Left lung (tissue), 10 donors: ENCODE results near the gene ZNF397. TPM values are rescaled to one million over a fixed set of nuclear protein-coding genes. Genes with fewer than 3 reads are reported as not detected.
A peak's percentile ranks its signal among the peaks of the same experiment; 100 is the strongest.

Experiments used
- ATAC-seq: fragments of 200-7000 bp; cut with Tn5 transposase; one replicate; pipeline ENCODE4 v1.9.1; 2020; ENCODE audit warnings: moderate library complexity
- DNase-seq, 4 donors: peaks; one replicate each; pipeline ENCODE4 v3.0.0-alpha.2; 2013 to 2020
- H3K27ac ChIP-seq, 2 donors: fragments of 200-600 bp; sonication (generic) in 1 of 2; one replicate each; pipeline versions ENCODE4 v1.5.0 to v1.8.0; 2020 to 2021
- H3K27me3 ChIP-seq, 2 donors: fragments of 200-600 bp; sonication (generic) in 1 of 2; one replicate each; pipeline versions ENCODE4 v1.5.0 to v1.8.0; 2020 to 2021
- H3K36me3 ChIP-seq, 2 donors: fragments of 200-600 bp; sonication (generic) in 1 of 2; one replicate each; pipeline versions ENCODE4 v1.5.0 to v1.8.0; 2020 to 2021
- H3K4me1 ChIP-seq, 2 donors: fragments of 200-600 bp; one replicate each; pipeline ENCODE4 v1.8.0; 2021
- H3K4me3 ChIP-seq, 2 donors: fragments of 200-600 bp; sonication (generic) in 1 of 2; one replicate each; pipeline versions ENCODE4 v1.5.0 to v1.8.0; 2020 to 2021; ENCODE audit warnings: mild to moderate bottlenecking in 1 of 2
- H3K9me3 ChIP-seq, 2 donors: fragments of 200-600 bp; sonication (generic) in 1 of 2; one replicate each; pipeline versions ENCODE4 v1.5.0 to v1.8.0; 2020 to 2021
- CTCF ChIP-seq, 2 donors: fragments of 200-600 bp; sonication (generic) in 1 of 2; IDR thresholded peaks; one replicate each; pipeline versions ENCODE4 v1.5.0 to v1.8.0; 2021; ENCODE audit warnings: antibody characterized with exemption in 2 of 2
- intact Hi-C, 2 donors: fragments of 100-400 bp; cut with DNase I; formaldehyde crosslinking; loops; one replicate each; pipeline versions ENCODE4 v1.11.2 to v1.14.2; 2022
- polyA plus RNA-seq, 6 donors: library from polyadenylated mRNA; unstranded; fragments of 120-200 nt; gene quantifications; one replicate each; pipeline ENCODE4 v1.2.1, GENCODE V29; 2013; ENCODE audit not compliant: insufficient read length in 6 of 6
- total RNA-seq, 2 donors: library from RNA; stranded (reverse); fragmentation: NEBNext Ultra II Directional; extraction: Animal tissue kit (Norgen Biotek cat#: 25700); gene quantifications; one replicate each; pipeline ENCODE4 v1.2.1, GENCODE V29; 2021
- donor health status: DM: no; HTN: yes; CAD: no.
- donor health status: DM: no; HTN: no; CAD: no.

Gene ZNF397
- total and polyA plus RNA-seq, 8 donors = 22.9 to 93.9 (median 79.3) TPM

- Histone ChIP-seq H3K36me3 (peaks cover 0 to 11% of the 10 kb centered on the region in 2 donors), H3K4me3 (peak overlapping the region; percentile 58 to 71), H3K4me1 (peaks cover 0 to 4% of the 10 kb centered on the region in 2 donors), H3K27me3 (no peaks in the 10 kb centered on the region), H3K27ac (peak overlapping the region; percentile 70 to 80), H3K9me3 (peaks cover 0 to 16% of the 10 kb centered on the region in 2 donors)
- peak; percentile 97 for ATAC-seq
- peak; percentile 73 to 91 (median 88) for DNase-seq
- no peak for TF ChIP-seq CTCF (IDR thresholded peaks at IDR 0.05)
- intact Hi-C loops = no loop called here
Measured at GRCh38 chr18:35267161-35267651, 26.4 kb downstream of the ZNF397 start.

GRCh38 chr18:35267809-35268208 is 27.0 kb downstream of the ZNF397 start:
- H3K9me3 ChIP-seq = peaks cover 0 to 17% of the 10 kb centered on the region in 2 donors
- H3K4me3 ChIP-seq = peak overlapping the region; percentile 58 to 71
- peak; percentile 5 for ATAC-seq
- H3K36me3 ChIP-seq = peaks cover 0 to 5% of the 10 kb centered on the region in 2 donors
- peak overlapping the region in 1 of 2 donors; percentile 80 for H3K27ac ChIP-seq
- intact Hi-C loops = no loop called here
- peak in 2 of 4 donors; percentile 19 to 80 for DNase-seq
- TF ChIP-seq CTCF (IDR thresholded peaks at IDR 0.05) = no peak
- H3K4me1 ChIP-seq = peaks cover 0 to 4% of the 10 kb centered on the region in 2 donors
- H3K27me3 ChIP-seq = no peaks in the 10 kb centered on the region

- Histone ChIP-seq H3K36me3 (no peaks in the 10 kb centered on the region), H3K9me3 (peaks cover 0 to 21% of the 10 kb centered on the region in 2 donors), H3K4me3 (no peak overlapping the region), H3K4me1 (peaks cover 0 to 4% of the 10 kb centered on the region in 2 donors), H3K27ac (no peak overlapping the region), H3K27me3 (no peaks in the 10 kb centered on the region)
- DNase-seq (no peak), ATAC-seq (no peak)
- intact Hi-C loops = no loop called here
- TF ChIP-seq CTCF (IDR thresholded peaks at IDR 0.05) = no peak
Measured at GRCh38 chr18:35268821-35269220, 28.0 kb downstream of the ZNF397 start.

- DNase-seq = peak in 1 of 4 donors; percentile 69
- Histone ChIP-seq H3K4me1 (peaks cover 0 to 4% of the 10 kb centered on the region in 2 donors), H3K27ac (no peak overlapping the region), H3K27me3 (no peaks in the 10 kb centered on the region), H3K4me3 (no peak overlapping the region), H3K36me3 (no peaks in the 10 kb centered on the region), H3K9me3 (peaks cover 0 to 21% of the 10 kb centered on the region in 2 donors)
- ATAC-seq = no peak
- TF ChIP-seq CTCF (IDR thresholded peaks at IDR 0.05) = no peak
- intact Hi-C loops = no loop called here
Measured at GRCh38 chr18:35271656-35272055, 30.8 kb downstream of the ZNF397 start.

- no peaks in the 10 kb centered on the region for H3K27me3 ChIP-seq
- no peak for TF ChIP-seq CTCF (IDR thresholded peaks at IDR 0.05)
- no peak overlapping the region for H3K4me3 ChIP-seq
- H3K27ac ChIP-seq = no peak overlapping the region
- no peak for DNase-seq
- no peak for ATAC-seq
- intact Hi-C loops = no loop called here
- peaks cover 0 to 15% of the 10 kb centered on the region in 2 donors for H3K9me3 ChIP-seq
- H3K36me3 ChIP-seq = no peaks in the 10 kb centered on the region
- H3K4me1 ChIP-seq = no peaks in the 10 kb centered on the region
Measured at GRCh38 chr18:35276267-35276666, 35.4 kb downstream of the ZNF397 start.
